Activated naive CD8-positive, alpha-beta T cell treated with anti-CD3 and anti-CD28 coated beads, Interleukin-2, amount 50 U/mL, for 24 hours (primary cell): Measurements from ENCODE around the gene ITGB1BP2.
"Not testable (repeated sequence)": the region's sequence is repeated elsewhere in the genome, so short reads cannot be mapped to it uniquely, and the experiment has no call there.

Experiments
- ATAC-seq: fragments of 150-1000 bp; cut with Tn5 transposase; one replicate; pipeline ENCODE4 v1.10.0; 2021
- DNase-seq: peaks from one replicate; pipeline ENCODE4 v3.0.0; 2021
- H3K27ac Mint-ChIP-seq: one replicate; pipeline ENCODE4 v1.8.0; 2021; ENCODE audit warnings: mild to moderate bottlenecking, mixed read lengths
- H3K27me3 Mint-ChIP-seq: one replicate; pipeline ENCODE4 v1.8.0; 2021; ENCODE audit warnings: mixed read lengths
- H3K36me3 Mint-ChIP-seq: one replicate; pipeline ENCODE4 v1.8.0; 2021; ENCODE audit warnings: low read depth, mixed read lengths
- H3K4me1 Mint-ChIP-seq: one replicate; pipeline ENCODE4 v1.8.0; 2021; ENCODE audit warnings: mixed read lengths
- H3K4me3 Mint-ChIP-seq: one replicate; pipeline ENCODE4 v1.8.0; 2021; ENCODE audit warnings: mild to moderate bottlenecking, moderate library complexity, mixed read lengths
- H3K9me3 Mint-ChIP-seq: one replicate; pipeline ENCODE4 v1.8.0; 2021; ENCODE audit warnings: mixed read lengths

ITGB1BP2 gene

GRCh38 chrX:71301195-71301924 is at the start of gene ITGB1BP2:
Gene ITGB1BP2 (plus strand): TSS chrX:71301750. CDS start chrX:71301807, 57 bp downstream.
- H3K36me3 Mint-ChIP-seq: peaks cover 55% of the 10 kb centered on the region
- DNase-seq (no peak), ATAC-seq (no peak)
- H3K27me3 Mint-ChIP-seq: no peaks in the 10 kb centered on the region
- no peak within 1 kb of the TSS for H3K4me3 Mint-ChIP-seq
- H3K4me1 Mint-ChIP-seq: peaks cover 15% of the 10 kb centered on the region
- no peaks in the 10 kb centered on the region for H3K9me3 Mint-ChIP-seq
- H3K27ac Mint-ChIP-seq: peak within 1 kb of the TSS; percentile 60

- DNase-seq (no peak), ATAC-seq (no peak)
- Mint-ChIP-seq H3K27me3 (no peaks in the 10 kb centered on the region), H3K36me3 (peaks cover 10% of the 10 kb centered on the region), H3K27ac (no peak overlapping the region), H3K9me3 (no peaks in the 10 kb centered on the region), H3K4me3 (peak overlapping the region; percentile 88), H3K4me1 (peaks cover 32% of the 10 kb centered on the region)
Observed at GRCh38 chrX:71252221-71252620, 49.3 kb upstream of the ITGB1BP2 start.

- no peaks in the 10 kb centered on the region for H3K9me3 Mint-ChIP-seq
- DNase-seq (peak; percentile 52), ATAC-seq (no peak)
- peak overlapping the region; percentile 88 for H3K27ac Mint-ChIP-seq
- H3K27me3 Mint-ChIP-seq: no peaks in the 10 kb centered on the region
- peak overlapping the region; percentile 88 for H3K4me3 Mint-ChIP-seq
- H3K4me1 Mint-ChIP-seq: peaks cover 32% of the 10 kb centered on the region
- peaks cover 8% of the 10 kb centered on the region for H3K36me3 Mint-ChIP-seq
Observed at GRCh38 chrX:71253253-71254091, 48.1 kb upstream of the ITGB1BP2 start.

GRCh38 chrX:71254092-71254963 is 47.2 kb upstream of the ITGB1BP2 start, which contains the start of gene ZMYM3:
Gene ZMYM3 (minus strand): TSS chrX:71254140. CDS start chrX:71253255, 885 bp downstream.
- peak; percentile 89 for ATAC-seq
- H3K27ac Mint-ChIP-seq: peak within 1 kb of the TSS; percentile 88
- peaks cover 32% of the 10 kb centered on the region for H3K4me1 Mint-ChIP-seq
- DNase-seq: peak; percentile 78
- H3K9me3 Mint-ChIP-seq: no peaks in the 10 kb centered on the region
- H3K36me3 Mint-ChIP-seq: peaks cover 7% of the 10 kb centered on the region
- peak within 1 kb of the TSS; percentile 88 for H3K4me3 Mint-ChIP-seq
- H3K27me3 Mint-ChIP-seq: no peaks in the 10 kb centered on the region

- Mint-ChIP-seq H3K36me3 (peaks cover 4% of the 10 kb centered on the region), H3K4me3 (peak overlapping the region; percentile 88), H3K9me3 (no peaks in the 10 kb centered on the region), H3K27me3 (no peaks in the 10 kb centered on the region), H3K27ac (no peak overlapping the region), H3K4me1 (peaks cover 28% of the 10 kb centered on the region)
- DNase-seq (no peak), ATAC-seq (no peak)
Observed at GRCh38 chrX:71256051-71256450, 45.5 kb upstream of the ITGB1BP2 start.

- ATAC-seq: no peak
- DNase-seq: no peak
- Mint-ChIP-seq H3K9me3 (no peaks in the 10 kb centered on the region), H3K4me3 (no peak overlapping the region), H3K36me3 (no peaks in the 10 kb centered on the region), H3K27me3 (no peaks in the 10 kb centered on the region), H3K4me1 (peaks cover 20% of the 10 kb centered on the region), H3K27ac (no peak overlapping the region)
Observed at GRCh38 chrX:71256856-71257255, 44.7 kb upstream of the ITGB1BP2 start.

- H3K27ac Mint-ChIP-seq, DNase-seq, H3K36me3 Mint-ChIP-seq, H3K9me3 Mint-ChIP-seq, H3K4me1 Mint-ChIP-seq, H3K4me3 Mint-ChIP-seq, H3K27me3 Mint-ChIP-seq, ATAC-seq: not testable (repeated sequence)
Observed at GRCh38 chrX:71268624-71269023, 32.9 kb upstream of the ITGB1BP2 start.

GRCh38 chrX:71269801-71270395 is 31.7 kb upstream of the ITGB1BP2 start:
- ATAC-seq (no peak), DNase-seq (no peak)
- Mint-ChIP-seq H3K27ac (no peak overlapping the region), H3K4me3 (no peak overlapping the region), H3K4me1 (no peaks in the 10 kb centered on the region), H3K36me3 (no peaks in the 10 kb centered on the region), H3K9me3 (no peaks in the 10 kb centered on the region), H3K27me3 (no peaks in the 10 kb centered on the region)

- H3K4me3 Mint-ChIP-seq, H3K9me3 Mint-ChIP-seq, H3K36me3 Mint-ChIP-seq, H3K27ac Mint-ChIP-seq, H3K27me3 Mint-ChIP-seq, ATAC-seq, DNase-seq, H3K4me1 Mint-ChIP-seq: not testable (repeated sequence)
Observed at GRCh38 chrX:71272313-71272712, 29.2 kb upstream of the ITGB1BP2 start.

GRCh38 chrX:71281300-71281699 is 20.2 kb upstream of the ITGB1BP2 start:
- not testable (repeated sequence) for H3K4me3 Mint-ChIP-seq, ATAC-seq, DNase-seq, H3K9me3 Mint-ChIP-seq, H3K27ac Mint-ChIP-seq, H3K27me3 Mint-ChIP-seq
- peaks cover 19% of the 10 kb centered on the region for H3K4me1 Mint-ChIP-seq
- H3K36me3 Mint-ChIP-seq: peaks cover 17% of the 10 kb centered on the region

- H3K36me3 Mint-ChIP-seq: peaks cover 23% of the 10 kb centered on the region
- H3K27ac Mint-ChIP-seq: peak overlapping the region; percentile 98
- DNase-seq: peak; percentile 41
Observed at GRCh38 chrX:71282514-71283402, 18.8 kb upstream of the ITGB1BP2 start.

GRCh38 chrX:71283403-71284143 is 18.0 kb upstream of the ITGB1BP2 start, which contains the start of gene NONO:
Gene NONO (plus strand): TSS chrX:71283635. CDS start chrX:71290638, 7,003 bp downstream.
- H3K4me1 Mint-ChIP-seq: peaks cover 28% of the 10 kb centered on the region
- peaks cover 24% of the 10 kb centered on the region for H3K36me3 Mint-ChIP-seq
- peak within 1 kb of the TSS; percentile 93 for H3K4me3 Mint-ChIP-seq
- DNase-seq (peak; percentile 79), ATAC-seq (peak; percentile 77)
- H3K27ac Mint-ChIP-seq: peak within 1 kb of the TSS; percentile 98
- H3K9me3 Mint-ChIP-seq: no peaks in the 10 kb centered on the region
- peaks cover 4% of the 10 kb centered on the region for H3K27me3 Mint-ChIP-seq

More at GRCh38 chrX:71282514-71283402, 18.8 kb upstream of the ITGB1BP2 start:
- Mint-ChIP-seq H3K9me3 (no peaks in the 10 kb centered on the region), H3K4me3 (peak overlapping the region; percentile 93), H3K4me1 (peaks cover 24% of the 10 kb centered on the region), H3K27me3 (peaks cover 4% of the 10 kb centered on the region)
- peak; percentile 66 for ATAC-seq
